GM18498 (cell line): Measurements from ENCODE around the gene HDAC9.
A peak's percentile ranks its signal among the peaks of the same experiment; 100 is the strongest.
"Not testable (repeated sequence)": the region's sequence is repeated elsewhere in the genome, so short reads cannot be mapped to it uniquely, and the experiment has no call there.

Experiments
- ATAC-seq: cut with Tn5 transposase; IDR thresholded peaks from one replicate; pipeline ENCODE4 v1.9.1; 2021; ENCODE audit warnings: mild to moderate bottlenecking, moderate library complexity; ENCODE audit not compliant: unreplicated experiment

HDAC9 gene

DNA sequence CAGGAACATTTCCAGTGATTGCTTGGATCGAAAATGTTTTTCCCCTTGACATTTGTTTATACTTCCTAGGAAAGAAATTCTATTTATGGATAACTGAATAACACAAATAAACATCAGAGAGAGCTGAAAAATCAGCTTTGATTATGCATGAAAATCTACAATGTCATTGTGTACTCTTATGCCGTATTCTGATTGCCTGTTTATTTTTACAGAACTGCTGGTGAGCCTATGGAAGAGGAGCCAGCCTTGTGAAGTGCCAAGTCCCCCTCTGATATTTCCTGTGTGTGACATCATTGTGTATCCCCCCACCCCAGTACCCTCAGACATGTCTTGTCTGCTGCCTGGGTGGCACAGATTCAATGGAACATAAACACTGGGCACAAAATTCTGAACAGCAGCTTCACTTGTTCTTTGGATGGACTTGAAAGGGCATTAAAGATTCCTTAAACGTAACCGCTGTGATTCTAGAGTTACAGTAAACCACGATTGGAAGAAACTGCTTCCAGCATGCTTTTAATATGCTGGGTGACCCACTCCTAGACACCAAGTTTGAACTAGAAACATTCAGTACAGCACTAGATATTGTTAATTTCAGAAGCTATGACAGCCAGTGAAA is 500.4 kb downstream of the HDAC9 start:
- ATAC-seq: no peak

DNA sequence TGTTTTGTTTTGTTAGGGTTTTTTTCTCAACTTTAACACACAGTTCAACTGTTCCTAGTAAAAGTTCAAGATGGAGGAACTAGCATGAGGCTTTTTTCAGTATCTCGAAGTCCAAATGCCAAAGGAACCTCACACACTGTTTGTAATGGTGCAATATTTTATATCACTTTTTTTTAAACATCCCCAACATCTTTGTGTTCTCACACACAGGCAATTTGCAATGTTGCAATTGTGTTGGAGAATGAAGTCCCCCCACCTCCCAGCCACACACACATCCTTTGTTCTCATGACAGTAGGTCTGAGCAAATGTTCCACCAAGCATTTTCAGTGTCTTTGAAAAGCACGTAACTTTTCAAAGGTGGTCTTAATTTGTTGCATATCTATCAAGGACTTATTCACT is 501.0 kb downstream of the HDAC9 start:
- no peak for ATAC-seq

- ATAC-seq: no peak
Observed at GRCh38 chr7:18997477-18998150, 502.1 kb downstream of the HDAC9 start.

GRCh38 chr7:19000410-19000809 is 504.9 kb downstream of the HDAC9 start:
- no peak for ATAC-seq

GRCh38 chr7:19001854-19002253 is 506.3 kb downstream of the HDAC9 start:
- ATAC-seq: no peak

DNA sequence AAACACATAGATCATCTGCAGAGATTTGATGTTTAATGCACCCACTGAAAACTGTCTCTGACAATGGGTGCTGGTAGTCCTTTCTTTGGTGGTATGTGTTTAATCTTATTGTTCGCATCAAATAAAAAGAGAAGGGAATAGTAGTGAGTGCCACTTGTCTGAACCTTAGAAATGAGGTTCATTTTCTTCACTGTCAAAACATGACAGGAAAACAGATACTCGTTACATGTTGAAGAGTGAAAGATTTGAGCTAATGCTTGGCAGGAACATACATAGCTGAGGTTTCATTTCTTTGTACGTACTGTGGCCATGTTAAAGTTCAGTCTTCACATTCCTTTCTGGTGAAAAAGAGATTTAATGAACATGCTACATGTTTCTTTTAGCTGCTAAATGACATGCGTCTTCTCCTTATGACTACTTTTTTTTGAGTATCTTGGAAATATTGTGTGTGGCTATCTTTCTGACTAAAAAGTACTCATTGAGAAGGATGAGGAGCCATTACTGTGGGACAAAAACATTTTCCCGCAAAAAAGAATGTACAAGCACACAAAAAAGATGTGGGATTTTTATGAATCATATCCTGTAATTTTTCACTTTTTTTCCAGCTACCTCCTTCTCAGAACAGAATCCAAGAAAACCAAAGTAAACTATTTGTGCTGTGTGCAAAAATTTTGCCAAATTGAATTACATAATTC is 513.8 kb downstream of the HDAC9 start:
- ATAC-seq: no peak

GRCh38 chr7:19009936-19010280 is 514.4 kb downstream of the HDAC9 start:
- ATAC-seq: no peak

GRCh38 chr7:19011212-19011611 is 515.7 kb downstream of the HDAC9 start:
- no peak for ATAC-seq

DNA sequence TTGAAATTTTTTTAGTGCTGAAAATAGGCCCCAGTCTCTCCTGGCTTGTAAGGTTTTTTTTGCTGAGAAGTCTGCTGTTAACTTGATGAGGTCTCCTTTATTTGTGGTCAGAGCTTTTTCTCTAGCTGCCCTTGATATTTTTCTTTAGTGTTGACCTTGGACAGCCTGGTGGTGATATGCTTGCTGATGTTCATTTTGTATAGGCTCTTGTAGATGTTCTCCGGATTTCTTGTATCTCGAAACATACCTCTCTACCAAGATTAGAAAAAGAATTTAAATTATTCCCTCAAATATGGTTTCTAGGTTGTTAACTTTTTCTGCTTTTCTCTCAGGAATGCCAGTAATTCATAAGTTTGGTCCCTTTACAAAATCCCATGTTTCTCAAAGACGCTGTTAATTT is 519.5 kb downstream of the HDAC9 start:
- no peak for ATAC-seq

DNA sequence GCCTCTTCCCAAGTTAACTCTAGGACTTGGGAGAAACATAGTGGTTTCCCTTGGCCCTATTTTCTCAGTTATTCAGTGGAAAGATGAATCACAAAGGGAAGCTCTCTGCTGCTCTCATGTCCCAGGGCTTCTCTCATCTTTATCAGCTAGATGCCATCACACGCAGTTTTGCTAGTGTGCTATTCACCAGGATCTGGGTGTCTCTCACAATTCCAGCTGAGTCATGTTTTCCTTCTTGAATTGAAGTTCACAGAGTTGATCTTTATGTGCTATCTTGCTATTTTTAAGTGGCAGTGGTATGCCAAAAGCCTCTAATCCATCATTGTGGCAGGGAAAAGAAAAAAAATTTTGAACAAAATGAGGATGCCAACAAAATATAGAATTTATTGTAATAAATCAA is 520.6 kb downstream of the HDAC9 start:
- no peak for ATAC-seq

DNA sequence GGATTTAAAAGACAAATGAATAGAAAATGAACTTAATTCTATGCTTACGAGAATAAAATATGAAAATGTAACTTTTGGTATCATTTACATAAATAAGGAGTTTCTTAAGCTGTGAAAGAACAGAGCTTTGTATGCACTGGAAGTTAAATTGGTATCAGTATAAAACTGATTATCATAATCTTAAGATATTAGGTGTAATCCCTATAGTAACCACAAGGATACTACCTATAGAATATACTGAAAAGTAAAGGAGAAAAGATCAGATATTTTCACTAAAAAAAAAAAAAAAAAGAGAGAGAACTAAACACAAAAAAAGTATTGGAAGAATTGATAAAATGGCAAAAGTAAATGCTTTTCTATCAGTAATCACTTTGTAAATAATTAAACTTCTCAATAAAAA is 521.8 kb downstream of the HDAC9 start:
- no peak for ATAC-seq

GRCh38 chr7:19020062-19020461 is 524.5 kb downstream of the HDAC9 start:
- no peak for ATAC-seq

- no peak for ATAC-seq
Observed at GRCh38 chr7:19020711-19021110, 525.2 kb downstream of the HDAC9 start.

DNA sequence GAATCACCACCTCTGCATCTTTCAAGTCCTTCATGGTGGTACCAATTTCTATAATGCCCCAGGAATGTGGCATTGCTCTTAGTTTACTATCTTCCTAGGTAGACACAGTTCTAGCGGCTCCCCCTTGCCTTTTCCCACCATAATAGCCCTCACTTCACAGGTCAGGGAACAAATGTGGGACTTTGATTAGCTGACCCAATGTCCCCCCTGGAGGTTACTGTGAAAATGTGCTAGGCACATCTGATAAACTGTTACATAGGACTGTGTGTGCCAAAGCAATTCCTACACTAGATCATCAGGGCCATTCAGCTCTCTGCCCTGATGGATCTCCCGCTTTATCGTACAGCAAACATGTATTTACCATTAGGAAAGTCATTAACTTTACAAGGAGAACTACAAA is 527.9 kb downstream of the HDAC9 start:
- ATAC-seq: no peak

GRCh38 chr7:19024261-19024660 is 528.7 kb downstream of the HDAC9 start:
- ATAC-seq: no peak

DNA sequence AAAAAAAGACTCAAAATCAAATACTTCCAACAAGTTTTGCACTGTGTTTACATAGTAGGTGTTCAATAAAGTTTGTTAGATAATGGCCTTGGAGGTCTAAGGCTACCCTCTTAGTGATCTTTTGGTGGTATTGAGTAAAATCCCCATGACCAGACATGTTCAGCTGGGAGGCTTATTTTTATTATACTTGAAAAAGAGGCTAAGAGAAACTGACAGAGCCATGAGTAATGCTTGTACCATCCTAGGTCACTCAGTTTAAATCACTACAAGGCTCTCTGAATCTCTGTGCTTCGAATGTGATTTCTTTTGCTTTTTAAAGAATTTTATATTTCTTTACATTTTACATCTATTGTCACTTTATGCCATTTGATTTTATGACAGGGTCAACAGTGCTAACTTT is 531.3 kb downstream of the HDAC9 start:
- ATAC-seq: no peak

DNA sequence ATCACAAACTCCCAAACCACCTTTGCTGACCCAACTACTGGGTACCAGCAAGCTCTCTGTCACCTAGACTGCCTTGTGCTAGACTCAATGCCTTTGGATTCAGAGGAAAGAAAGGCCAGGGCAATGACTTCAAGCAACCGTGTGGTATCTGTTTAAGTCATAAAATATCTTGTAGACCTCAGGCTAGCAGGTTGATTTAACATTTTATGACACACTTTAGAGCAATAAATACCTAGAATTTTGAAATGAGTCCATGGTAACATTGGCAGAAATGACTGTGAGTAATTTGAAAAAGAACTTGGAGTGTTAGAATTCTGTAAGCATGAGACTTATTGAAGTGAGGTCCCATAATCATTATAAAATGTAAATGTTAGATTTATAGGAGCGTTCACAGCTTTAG is 534.7 kb downstream of the HDAC9 start:
- no peak for ATAC-seq

DNA sequence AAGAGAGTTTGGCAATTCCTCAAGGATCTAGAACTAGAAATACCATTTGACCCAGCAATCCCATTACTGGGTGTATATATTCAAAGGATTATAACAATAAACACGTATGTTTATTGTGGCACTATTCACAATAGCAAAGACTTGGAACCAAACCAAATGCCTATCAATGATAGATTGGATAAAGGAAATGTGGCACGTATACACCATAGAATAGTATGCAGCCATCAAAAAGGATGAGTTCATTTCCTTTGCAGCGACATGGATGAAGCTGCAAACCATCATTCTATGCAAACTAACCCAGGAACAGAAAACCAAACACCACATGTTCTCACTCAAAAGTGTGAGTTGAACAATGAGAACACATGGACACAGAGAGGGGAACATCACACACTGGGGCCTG is 537.4 kb downstream of the HDAC9 start:
- ATAC-seq: not testable (repeated sequence)

DNA sequence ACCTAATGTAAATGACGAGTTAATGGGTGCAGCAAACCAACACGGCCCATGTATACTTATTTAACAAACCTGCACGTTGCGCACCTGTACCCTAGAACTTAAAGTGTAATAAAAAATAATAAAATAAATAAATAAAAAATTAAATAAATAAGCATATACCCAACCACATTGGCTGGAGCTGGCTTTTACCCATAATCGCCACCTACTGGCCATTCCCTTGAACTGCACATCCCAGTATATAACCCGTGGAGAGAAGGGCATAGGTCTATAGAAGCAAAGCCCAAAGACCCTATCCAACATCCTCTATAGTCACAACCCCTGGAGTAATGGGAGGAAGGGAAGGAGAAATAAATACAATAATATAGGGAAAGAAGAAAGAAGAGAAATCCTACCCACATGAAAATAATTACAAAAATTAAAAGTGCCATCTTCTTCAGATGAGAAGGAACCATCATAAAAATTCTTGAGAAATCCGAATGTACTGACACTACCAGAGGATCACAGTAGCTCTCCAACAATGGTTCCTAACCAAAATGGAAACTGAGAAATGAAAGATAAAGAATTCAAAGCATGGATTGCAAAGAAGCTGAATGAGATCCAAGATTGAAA is 556.3 kb downstream of the HDAC9 start:
- ATAC-seq: peak; percentile 90
